GM18502 (cell line): ENCODE data around the gene RESF1.
A peak's percentile ranks its signal among the peaks of the same experiment; 100 is the strongest.

Experiments used
- ATAC-seq: cut with Tn5 transposase; IDR thresholded peaks from one replicate; pipeline ENCODE4 v1.9.1; 2021; ENCODE audit warnings: mild to moderate bottlenecking; ENCODE audit not compliant: unreplicated experiment, poor library complexity

Gene RESF1

GRCh38 chr12:31959701-31960391, 631 bp downstream of the RESF1 start:
- ATAC-seq: peak; percentile 52

- ATAC-seq: no peak
These were observed 1.9 kb downstream of the RESF1 start for GRCh38 chr12:31961137-31961536.

DNA sequence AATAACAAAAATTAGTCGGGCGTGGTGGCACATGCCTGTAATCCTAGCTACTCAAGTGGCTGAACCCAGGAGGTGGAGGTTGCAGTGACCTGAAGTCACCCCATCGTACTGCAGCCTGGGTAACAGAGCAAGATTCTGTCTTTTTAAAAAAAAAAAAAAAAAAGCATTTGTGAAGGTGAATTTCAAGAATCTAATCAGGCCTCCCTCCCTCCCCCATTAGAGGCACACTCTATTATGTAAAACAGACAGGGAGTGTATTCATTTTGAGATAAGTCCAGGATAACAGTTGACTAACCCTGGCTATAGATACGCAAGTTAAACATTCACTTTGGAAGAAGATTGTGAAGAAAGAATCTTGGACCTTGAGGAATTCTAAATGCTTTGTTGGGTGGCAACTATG, 2.9 kb downstream of the RESF1 start:
- ATAC-seq: no peak

DNA sequence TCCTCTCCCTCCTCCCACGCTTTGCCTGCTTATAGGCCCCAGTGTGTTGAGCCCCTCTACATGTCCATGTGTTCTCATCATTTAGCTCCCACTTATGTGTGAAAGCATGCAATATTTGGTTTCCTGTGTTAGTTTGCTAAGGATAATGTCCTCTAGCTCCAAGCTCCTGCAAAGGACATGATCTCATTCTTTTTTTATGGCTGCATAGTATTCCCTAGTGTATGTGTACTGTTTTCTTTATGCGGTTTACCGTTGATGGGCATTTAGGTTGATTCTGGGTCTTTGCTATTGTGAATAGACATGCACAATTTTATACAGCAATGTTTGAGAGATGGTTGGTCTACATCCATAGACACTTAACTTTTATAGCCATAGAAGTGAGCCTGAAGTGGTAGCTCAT, 5.1 kb downstream of the RESF1 start:
- ATAC-seq: no peak

DNA sequence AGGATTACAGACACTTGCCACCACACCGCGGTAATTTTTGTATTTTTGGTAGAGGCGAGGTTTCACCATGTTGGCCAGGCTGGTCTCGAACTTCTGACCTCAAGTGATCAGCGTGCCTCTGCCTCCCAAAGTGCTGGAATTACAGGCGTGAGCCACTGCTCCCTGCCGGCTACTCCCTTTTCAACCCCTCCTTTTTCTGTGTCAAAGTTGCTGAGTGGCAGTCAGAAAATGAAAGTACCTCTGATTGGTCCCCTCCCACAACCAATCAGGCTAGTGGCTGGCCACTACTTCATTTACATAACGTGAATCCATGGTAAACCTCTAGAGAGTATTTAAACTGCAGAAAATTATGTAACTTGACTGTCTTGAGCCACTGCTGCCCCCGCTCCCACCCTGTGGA, 5.9 kb downstream of the RESF1 start:
- no peak for ATAC-seq

- no peak for ATAC-seq
These were observed 7.5 kb downstream of the RESF1 start for GRCh38 chr12:31966558-31967205.

DNA sequence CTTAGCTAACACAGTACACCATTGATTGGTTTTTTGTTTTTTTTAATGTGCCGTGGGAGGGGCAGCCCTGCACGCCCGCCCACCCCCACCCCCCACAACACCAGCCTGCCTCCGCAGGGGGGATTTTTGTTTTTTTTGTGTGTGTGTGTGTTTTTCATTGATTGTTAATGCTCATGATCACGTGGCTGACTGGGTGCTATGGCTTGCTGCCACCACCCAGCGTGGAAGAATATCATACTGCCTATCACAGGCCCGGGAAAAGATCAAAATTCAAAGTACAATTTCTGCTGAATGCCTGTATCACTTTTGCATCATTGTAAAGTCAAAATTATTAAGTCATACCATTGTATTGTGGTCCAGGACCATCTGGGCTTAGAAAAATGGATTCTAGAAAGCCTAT, 8.3 kb downstream of the RESF1 start:
- ATAC-seq: no peak

GRCh38 chr12:31970199-31970598, 11.0 kb downstream of the RESF1 start:
- ATAC-seq: no peak

GRCh38 chr12:31973818-31974217, 14.6 kb downstream of the RESF1 start:
- ATAC-seq: no peak

GRCh38 chr12:31974673-31975072, 15.5 kb downstream of the RESF1 start:
- no peak for ATAC-seq

- no peak for ATAC-seq
These were observed 25.8 kb downstream of the RESF1 start for GRCh38 chr12:31984806-31985591.

GRCh38 chr12:31985832-31986231, 26.6 kb downstream of the RESF1 start:
- ATAC-seq: no peak

DNA sequence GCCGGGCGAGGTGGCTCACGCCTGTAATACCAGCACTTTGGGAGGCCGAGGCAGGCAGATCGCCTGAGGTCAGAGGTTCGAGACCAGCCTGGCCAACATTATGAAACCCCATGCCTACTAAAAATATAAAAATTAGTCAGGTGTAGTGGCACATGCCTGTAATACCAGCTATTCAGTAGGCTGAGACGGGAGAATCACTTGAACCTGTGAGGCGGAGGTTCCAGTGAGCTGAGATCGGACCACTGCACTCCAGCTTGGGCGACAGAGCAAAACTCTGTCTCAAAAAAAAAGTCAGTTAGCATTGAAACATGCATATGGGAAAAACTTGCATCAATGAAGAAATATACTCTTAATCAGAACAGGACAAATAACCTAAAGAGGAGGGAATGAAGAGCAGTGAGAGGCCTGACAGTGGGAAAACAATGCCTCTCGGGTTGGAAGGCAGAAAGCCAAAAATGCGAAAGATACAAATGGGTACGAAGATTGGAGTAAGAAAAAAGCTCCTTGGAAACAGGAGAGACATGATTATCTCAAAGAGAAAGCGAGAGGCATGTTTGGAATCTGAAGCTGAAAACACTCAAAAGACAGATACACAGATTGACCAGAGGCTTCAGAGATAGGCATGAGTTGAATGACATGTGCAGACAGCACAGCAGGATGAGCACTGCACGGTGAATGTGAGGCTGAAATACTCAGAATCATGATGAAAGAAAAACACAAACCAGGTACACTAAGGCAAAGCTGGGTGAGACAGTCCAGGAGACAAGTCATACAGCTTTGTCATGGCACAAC, 30.6 kb downstream of the RESF1 start:
- no peak for ATAC-seq

DNA sequence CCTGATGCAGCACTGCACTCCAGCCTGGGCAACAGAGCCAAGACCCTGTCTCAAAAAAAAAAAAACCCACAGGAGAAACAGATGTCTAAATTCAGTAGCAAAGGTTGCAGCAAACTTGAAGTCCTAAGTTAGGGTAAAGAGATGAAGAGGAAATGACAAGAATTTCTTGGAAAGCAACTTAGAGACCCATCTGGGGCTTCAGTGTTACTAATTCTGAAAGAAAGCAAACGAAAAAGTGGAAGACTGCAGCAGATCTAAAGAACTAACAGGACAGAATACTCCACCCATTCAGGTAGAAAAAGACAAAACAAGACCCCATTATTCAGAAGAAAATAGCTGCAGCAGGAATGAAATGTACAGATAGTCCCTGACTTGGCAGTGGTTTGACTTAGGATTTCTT, 31.9 kb downstream of the RESF1 start:
- ATAC-seq: no peak

- peak; percentile 52 for ATAC-seq
These were observed 32.6 kb downstream of the RESF1 start for GRCh38 chr12:31991815-31992214.

GRCh38 chr12:31999692-32000091, 40.5 kb downstream of the RESF1 start:
- ATAC-seq: no peak

- no peak for ATAC-seq
These were observed 41.3 kb downstream of the RESF1 start for GRCh38 chr12:32000373-32001005.

- no peak for ATAC-seq
These were observed 43.8 kb downstream of the RESF1 start for GRCh38 chr12:32002848-32003493.

DNA sequence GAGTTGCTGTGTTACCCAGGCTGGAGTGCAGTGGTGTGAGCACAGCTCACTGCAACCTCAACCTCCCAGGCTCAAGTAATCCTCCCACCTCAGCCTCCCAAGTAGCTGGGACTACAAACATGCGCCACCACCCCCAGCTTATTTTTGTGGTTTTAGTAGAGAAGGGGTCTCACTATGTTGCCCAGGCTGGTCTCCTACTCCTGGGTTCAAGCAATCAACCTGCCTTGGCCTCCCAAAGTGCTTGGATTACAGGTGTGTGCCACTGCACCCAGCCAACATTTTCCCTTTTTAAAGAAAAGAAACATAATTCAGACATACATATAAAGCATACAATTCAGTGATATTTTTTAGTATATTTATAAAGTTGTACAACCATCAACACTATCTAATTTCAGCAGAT, 44.4 kb downstream of the RESF1 start:
- ATAC-seq: no peak
